Upper lobe of left lung (tissue), 6 donors: ENCODE data around the gene CMSS1. TPM values are rescaled to one million over a fixed set of nuclear protein-coding genes. Genes with fewer than 3 reads are reported as not detected.

Experiments
- ATAC-seq, 2 donors: fragments of 200-7000 bp; cut with Tn5 transposase; one replicate each; pipeline ENCODE4 v1.9.1; 2022; ENCODE audit warnings: mild to moderate bottlenecking in 2 of 2, moderate library complexity in 2 of 2; ENCODE audit not compliant: low FRiP score in 2 of 2
- DNase-seq, 2 donors: peaks; one replicate each; pipeline ENCODE4 v3.0.0-alpha.2; 2019 to 2020
- H3K27ac ChIP-seq, 4 donors: fragments of 200-600 bp; sonication (generic); one replicate each; pipeline ENCODE4 v1.5.1; 2016 to 2019
- H3K27me3 ChIP-seq, 4 donors: fragments of 200-600 bp; sonication (generic); one replicate each; pipeline ENCODE4 v1.5.1; 2017 to 2019
- H3K36me3 ChIP-seq, 4 donors: fragments of 200-600 bp; sonication (generic); one replicate each; pipeline ENCODE4 v1.5.1; 2016 to 2019
- H3K4me1 ChIP-seq, 4 donors: fragments of 200-600 bp; sonication (generic); one replicate each; pipeline ENCODE4 v1.5.1; 2018 to 2019
- H3K4me3 ChIP-seq, 4 donors: fragments of 200-600 bp; sonication (generic); one replicate each; pipeline ENCODE4 v1.5.1; 2017 to 2019; ENCODE audit warnings: mild to moderate bottlenecking in 2 of 4, moderate library complexity in 1 of 4
- H3K9me3 ChIP-seq, 4 donors: fragments of 200-600 bp; sonication (generic); one replicate each; pipeline ENCODE4 v1.5.1; 2018 to 2019
- CTCF ChIP-seq, 6 experiments: fragments of 450-650 bp in 4 of 6; fragments of 200-600 bp in 2 of 6; sonication (generic) in 2 of 6; IDR thresholded peaks; one replicate each; pipeline ENCODE4 v1.5.1; 2016 to 2019; ENCODE audit warnings: antibody characterized with exemption in 6 of 6
- EP300 ChIP-seq, 4 donors: sonication (generic); formaldehyde crosslinking; IDR thresholded peaks; one replicate each; pipeline ENCODE4 v1.5.1; 2017; ENCODE audit warnings: antibody characterized with exemption in 4 of 4, control low read depth in 2 of 4
- POLR2A ChIP-seq, 4 donors: fragments of 450-650 bp; IDR thresholded peaks; one replicate each; pipeline ENCODE4 v1.5.1; 2016 to 2017; ENCODE audit warnings: antibody characterized with exemption in 4 of 4, mild to moderate bottlenecking in 2 of 4
- POLR2AphosphoS5 ChIP-seq, 2 donors: sonication (generic); formaldehyde crosslinking; IDR thresholded peaks; one replicate each; pipeline ENCODE4 v1.5.1; 2017; ENCODE audit warnings: antibody characterized with exemption in 2 of 2
- WGBS, 2 donors: methylation state at CpG; one replicate each; pipeline ENCODE4 v1.1.5; 2017 to 2018; 5-methylcytosine and 5-hydroxymethylcytosine counted together
- total RNA-seq, 6 donors: library from RNA; depleted of rRNA in 4 of 6; stranded (reverse); fragments of >200 nt in 4 of 6; gene quantifications; one replicate each; pipeline versions ENCODE4 v1.1.0 to v1.2.1, GENCODE V29; 2016 to 2021
- donor health status: DM: no; HTN: no; CAD: no; lungs with moderate emphysema.
- donor health status: DM: no; HTN: yes; CAD: no; lungs with severe emphysema.

The CMSS1 gene
- total RNA-seq, 6 donors from 2014 or later, result 4.0 to 21.1 (median 12.0) TPM

DNA sequence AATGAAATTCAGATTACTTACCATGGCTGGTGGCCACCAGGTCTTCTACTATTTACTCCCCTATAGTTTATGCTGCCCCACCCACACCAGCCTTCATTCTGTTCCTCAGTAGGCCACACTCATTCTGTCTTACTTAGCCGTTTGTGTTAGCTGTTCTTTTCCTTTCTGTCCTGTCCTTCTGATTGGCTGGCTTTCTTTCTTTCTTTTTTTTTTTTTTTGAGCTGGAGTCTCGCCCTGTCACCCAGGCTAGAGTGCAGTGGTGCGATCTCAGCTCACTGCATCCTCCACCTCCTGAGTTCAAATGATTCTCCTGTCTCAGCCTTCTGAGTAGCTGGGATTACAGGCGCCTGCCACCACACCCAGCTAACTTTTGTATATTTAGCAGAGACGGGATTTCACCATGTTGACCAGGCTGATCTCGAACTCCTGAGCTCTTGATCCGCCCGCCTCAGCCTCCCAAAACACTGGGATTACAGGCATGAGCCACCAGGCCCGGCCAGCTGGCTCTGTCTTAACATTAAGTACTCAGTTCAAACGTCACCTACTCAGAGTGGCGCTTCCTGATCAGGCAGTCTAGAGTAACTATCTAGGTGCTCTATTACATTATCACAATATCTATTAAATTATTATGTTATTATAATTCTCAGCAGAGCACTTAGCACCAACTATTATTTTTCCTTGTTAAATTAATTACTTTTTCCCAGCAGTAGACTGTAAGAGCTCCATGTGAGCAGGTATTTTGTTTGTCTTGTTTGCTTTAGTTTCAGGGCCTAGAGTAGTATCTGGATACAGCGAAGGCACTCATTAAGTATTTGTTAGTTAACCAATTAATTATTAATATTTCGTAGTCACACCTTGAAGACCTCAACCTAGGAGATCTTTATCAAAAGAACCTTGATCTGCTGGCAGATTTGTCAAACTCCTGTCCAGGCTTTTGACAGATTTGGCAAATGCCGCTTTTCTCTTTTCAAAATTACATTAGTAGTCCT is 6.4 kb downstream of the CMSS1 start:
- Histone ChIP-seq H3K9me3 (no peaks in the 10 kb centered on the region), H3K27me3 (no peaks in the 10 kb centered on the region), H3K4me3 (no peak overlapping the region), H3K36me3 (no peaks in the 10 kb centered on the region), H3K4me1 (no peaks in the 10 kb centered on the region), H3K27ac (no peak overlapping the region)
- ATAC-seq, result no peak
- TF ChIP-seq CTCF (IDR thresholded peaks at IDR 0.05) (no peak), EP300 (IDR thresholded peaks at IDR 0.05) (no peak), POLR2A (IDR thresholded peaks at IDR 0.05) (no peak), POLR2AphosphoS5 (IDR thresholded peaks at IDR 0.05) (no peak)
- 83 to 85% methylated on average over 14 of the region's 14 CpGs for WGBS, 2 donors
- DNase-seq, result no peak

GRCh38 chr3:99825004-99825640 is 7.5 kb downstream of the CMSS1 start:
- no peak for TF ChIP-seq POLR2A (IDR thresholded peaks at IDR 0.05)
- TF ChIP-seq CTCF (IDR thresholded peaks at IDR 0.05), result no peak
- TF ChIP-seq EP300 (IDR thresholded peaks at IDR 0.05), result no peak
- H3K4me3 ChIP-seq, result no peak overlapping the region
- H3K27ac ChIP-seq, result no peak overlapping the region
- ATAC-seq (no peak), DNase-seq (no peak)
- no peaks in the 10 kb centered on the region for H3K36me3 ChIP-seq
- 72 to 74% methylated on average over 3 of the region's 3 CpGs for WGBS, 2 donors
- no peaks in the 10 kb centered on the region for H3K27me3 ChIP-seq
- H3K9me3 ChIP-seq, result no peaks in the 10 kb centered on the region
- H3K4me1 ChIP-seq, result no peaks in the 10 kb centered on the region

DNA sequence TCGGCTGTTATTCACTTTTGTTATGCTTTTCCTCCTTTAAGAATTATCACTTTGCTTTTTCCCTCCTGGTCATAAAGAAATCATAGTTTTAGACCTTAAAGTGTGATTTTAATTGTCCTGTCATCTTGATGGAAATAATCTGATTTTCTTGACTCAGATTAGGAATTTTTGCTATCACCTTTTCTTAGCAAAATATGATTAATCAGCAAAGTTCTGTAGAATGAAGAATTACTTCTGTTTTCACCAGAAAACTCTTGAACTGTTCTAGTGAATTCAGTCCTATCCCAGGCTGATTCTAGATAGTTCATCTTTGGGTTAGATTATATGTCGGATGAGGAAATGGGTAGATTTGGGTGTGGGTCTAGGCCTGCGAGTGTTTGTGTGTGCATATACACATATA is 12.2 kb downstream of the CMSS1 start:
- H3K4me1 ChIP-seq, result peaks cover 0 to 8% (median 6%) of the 10 kb centered on the region in 4 donors
- H3K27me3 ChIP-seq, result no peaks in the 10 kb centered on the region
- TF ChIP-seq EP300 (IDR thresholded peaks at IDR 0.05) (no peak), POLR2AphosphoS5 (IDR thresholded peaks at IDR 0.05) (no peak), CTCF (IDR thresholded peaks at IDR 0.05) (no peak), POLR2A (IDR thresholded peaks at IDR 0.05) (no peak)
- no peak overlapping the region for H3K4me3 ChIP-seq
- no peak overlapping the region for H3K27ac ChIP-seq
- no peak for DNase-seq
- no peak for ATAC-seq
- 94 to 95% methylated on average over 3 of the region's 3 CpGs for WGBS, 2 donors
- no peaks in the 10 kb centered on the region for H3K36me3 ChIP-seq
- no peaks in the 10 kb centered on the region for H3K9me3 ChIP-seq

DNA sequence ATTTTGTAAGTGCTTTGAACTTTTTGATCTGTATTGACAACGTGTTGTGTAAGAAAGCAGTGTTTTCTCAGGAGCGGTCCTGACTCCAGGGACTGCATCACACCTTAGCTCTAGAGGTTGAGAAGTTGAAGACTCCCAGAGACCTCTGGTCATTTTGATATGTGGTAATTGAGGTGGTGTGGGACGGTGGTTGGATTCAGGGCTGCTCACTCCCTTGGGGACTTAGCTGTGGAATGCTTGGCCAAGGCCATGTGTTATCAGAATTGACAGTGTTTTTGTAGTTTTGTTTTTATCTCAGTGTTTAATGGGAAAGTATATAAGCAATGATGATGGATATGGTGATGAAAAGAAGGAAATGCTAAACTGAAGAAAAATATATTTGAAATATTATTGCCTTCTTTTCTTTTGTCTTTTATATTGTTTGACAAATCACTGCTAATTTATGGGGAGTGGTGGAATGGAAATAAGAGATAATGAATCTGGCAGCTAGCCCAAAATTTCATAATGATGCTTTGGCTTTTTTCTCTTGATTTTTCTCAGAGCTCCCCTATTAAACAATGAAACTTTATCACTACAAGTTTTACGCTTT is 16.0 kb downstream of the CMSS1 start:
- no peak for TF ChIP-seq EP300 (IDR thresholded peaks at IDR 0.05)
- no peak for TF ChIP-seq POLR2A (IDR thresholded peaks at IDR 0.05)
- no peak for TF ChIP-seq CTCF (IDR thresholded peaks at IDR 0.05)
- TF ChIP-seq POLR2AphosphoS5 (IDR thresholded peaks at IDR 0.05), result no peak
- Histone ChIP-seq H3K9me3 (no peaks in the 10 kb centered on the region), H3K4me3 (no peak overlapping the region), H3K36me3 (no peaks in the 10 kb centered on the region), H3K27ac (no peak overlapping the region), H3K27me3 (no peaks in the 10 kb centered on the region), H3K4me1 (peaks cover 0 to 13% (median 6%) of the 10 kb centered on the region in 4 donors)
- DNase-seq (no peak), ATAC-seq (peak in 1 of 2 donors; percentile 18)
- WGBS, 2 donors, result 39 to 62% methylated on average over 4 of the region's 4 CpGs
